Fibroblast of mammary gland (primary cell): Measurements from ENCODE around the gene TCF25.
A peak's percentile ranks its signal among the peaks of the same experiment; 100 is the strongest.
"Not testable (repeated sequence)": the region's sequence is repeated elsewhere in the genome, so short reads cannot be mapped to it uniquely, and the experiment has no call there.

Experiments
- DNase-seq: peaks from one replicate; pipeline ENCODE4 v3.0.0-alpha.2; 2010; ENCODE audit warnings: low read depth
- H3K4me3 ChIP-seq: 2 replicates; pipeline ENCODE4 v1.5.1; 2011; ENCODE audit warnings: low read depth, mild to moderate bottlenecking, low read length, moderate library complexity; ENCODE audit not compliant: control insufficient read depth
- TF ChIP-seq, protein P1 (sequence below): conservative IDR thresholded peaks from 2 replicates; pipeline ENCODE4 v1.5.1; 2011; ENCODE audit warnings: low read depth, low read length, inconsistent platforms; ENCODE audit not compliant: control insufficient read depth, insufficient read depth

The TCF25 gene

DNA sequence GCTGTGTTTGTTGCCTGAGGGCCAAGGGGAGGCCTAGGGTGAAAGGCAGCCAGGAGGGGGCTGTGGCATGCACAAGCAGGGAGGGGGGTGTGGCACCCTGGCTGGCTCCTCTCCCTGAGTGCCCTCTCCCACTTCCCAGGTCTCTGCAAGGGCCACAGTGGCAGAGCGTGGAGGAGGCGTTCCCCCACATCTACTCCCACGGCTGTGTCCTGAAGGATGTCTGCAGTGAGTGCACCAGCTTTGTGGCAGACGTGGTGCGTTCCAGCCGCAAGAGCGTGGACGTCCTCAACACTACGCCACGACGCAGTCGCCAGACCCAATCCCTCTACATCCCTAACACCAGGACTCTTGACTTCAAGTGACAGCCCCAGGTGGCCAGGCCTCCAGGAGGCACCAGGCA is 3.5 kb upstream of the TCF25 start:
- DNase-seq, result no peak
- TF ChIP-seq, protein P1, sequence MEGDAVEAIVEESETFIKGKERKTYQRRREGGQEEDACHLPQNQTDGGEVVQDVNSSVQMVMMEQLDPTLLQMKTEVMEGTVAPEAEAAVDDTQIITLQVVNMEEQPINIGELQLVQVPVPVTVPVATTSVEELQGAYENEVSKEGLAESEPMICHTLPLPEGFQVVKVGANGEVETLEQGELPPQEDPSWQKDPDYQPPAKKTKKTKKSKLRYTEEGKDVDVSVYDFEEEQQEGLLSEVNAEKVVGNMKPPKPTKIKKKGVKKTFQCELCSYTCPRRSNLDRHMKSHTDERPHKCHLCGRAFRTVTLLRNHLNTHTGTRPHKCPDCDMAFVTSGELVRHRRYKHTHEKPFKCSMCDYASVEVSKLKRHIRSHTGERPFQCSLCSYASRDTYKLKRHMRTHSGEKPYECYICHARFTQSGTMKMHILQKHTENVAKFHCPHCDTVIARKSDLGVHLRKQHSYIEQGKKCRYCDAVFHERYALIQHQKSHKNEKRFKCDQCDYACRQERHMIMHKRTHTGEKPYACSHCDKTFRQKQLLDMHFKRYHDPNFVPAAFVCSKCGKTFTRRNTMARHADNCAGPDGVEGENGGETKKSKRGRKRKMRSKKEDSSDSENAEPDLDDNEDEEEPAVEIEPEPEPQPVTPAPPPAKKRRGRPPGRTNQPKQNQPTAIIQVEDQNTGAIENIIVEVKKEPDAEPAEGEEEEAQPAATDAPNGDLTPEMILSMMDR, result no peak
- H3K4me3 ChIP-seq, result no peak overlapping the region

DNA sequence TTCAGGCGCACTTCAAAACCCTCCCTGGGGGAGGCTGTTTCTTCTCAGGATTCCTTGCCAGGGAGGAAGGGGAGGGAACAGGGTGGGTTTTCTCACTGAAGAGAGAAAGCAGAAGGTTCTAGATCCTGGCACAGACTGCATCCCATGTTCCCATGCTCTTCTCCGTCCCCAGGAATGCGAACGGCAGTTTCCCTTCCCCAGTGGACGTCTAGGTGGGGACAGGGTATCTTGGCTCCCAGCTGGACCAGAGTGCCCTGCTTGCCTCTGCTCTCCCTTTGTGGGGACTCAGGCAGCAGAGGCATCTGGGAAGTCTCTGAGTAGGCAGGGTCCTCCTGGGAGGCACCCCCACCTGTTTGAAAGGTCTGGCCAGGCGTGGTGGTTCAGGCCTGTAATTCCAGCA is 3.0 kb upstream of the TCF25 start:
- no peak overlapping the region for H3K4me3 ChIP-seq
- DNase-seq, result no peak
- TF ChIP-seq, protein P1, result no peak

DNA sequence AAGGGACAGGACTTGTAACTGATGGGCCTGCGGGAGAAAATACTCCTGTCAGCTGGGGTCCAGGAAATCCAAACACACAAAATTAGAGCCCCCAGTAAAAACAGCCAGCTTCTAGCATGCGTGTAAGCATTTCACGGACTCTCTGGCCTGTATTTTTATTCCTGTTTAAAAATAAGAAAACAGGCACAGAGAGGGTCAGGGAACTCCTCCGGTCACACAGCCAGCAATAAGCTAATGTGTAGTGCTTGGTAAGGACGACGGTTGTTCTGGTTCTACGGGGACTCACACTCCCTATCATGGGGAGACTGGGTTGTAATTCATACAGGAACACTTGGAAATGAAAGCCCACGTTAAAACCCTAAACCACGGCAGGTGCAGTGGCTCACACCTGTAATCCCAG is 1.5 kb upstream of the TCF25 start:
- no peak overlapping the region for H3K4me3 ChIP-seq
- no peak for DNase-seq
- TF ChIP-seq, protein P1, result no peak

DNA sequence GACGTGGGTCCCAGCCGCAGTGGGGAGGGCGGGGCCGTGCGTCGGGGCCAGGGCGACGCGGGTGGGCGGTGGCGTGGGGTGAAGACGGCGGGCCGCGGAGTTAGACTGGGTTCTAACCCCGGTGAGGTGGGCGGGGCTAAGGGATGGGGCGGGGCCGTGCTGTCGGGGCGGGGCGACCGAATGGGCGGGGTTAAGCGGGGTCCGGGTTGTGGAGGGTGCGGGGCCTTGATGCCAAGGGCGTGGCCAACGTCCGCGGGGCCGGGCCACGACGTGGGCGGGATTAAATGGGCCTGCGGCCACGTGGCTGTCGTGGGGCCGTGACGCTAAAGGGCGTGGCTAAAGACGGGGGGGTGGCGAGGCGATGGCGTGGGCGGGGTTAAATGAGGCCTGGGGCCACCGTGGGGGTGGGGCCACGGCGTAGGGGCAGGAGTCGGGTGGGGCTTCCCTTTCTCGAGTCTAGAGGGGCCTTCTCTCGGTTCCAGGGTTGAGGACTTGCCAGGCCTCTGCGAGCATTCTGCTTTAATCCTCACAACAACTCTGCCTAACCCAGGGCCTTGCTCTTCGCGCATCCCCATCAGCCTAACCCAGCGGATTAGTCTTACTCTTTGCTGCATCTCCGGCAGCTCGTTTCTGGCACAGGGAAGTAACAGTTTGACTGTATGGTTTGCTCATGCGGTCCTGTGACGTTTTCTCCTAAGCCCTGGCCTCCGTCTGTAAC is 739 bp downstream of the TCF25 start:
- peak overlapping the region; percentile 81 for H3K4me3 ChIP-seq
- TF ChIP-seq, protein P1, result no peak
- DNase-seq, result peak; percentile 95

DNA sequence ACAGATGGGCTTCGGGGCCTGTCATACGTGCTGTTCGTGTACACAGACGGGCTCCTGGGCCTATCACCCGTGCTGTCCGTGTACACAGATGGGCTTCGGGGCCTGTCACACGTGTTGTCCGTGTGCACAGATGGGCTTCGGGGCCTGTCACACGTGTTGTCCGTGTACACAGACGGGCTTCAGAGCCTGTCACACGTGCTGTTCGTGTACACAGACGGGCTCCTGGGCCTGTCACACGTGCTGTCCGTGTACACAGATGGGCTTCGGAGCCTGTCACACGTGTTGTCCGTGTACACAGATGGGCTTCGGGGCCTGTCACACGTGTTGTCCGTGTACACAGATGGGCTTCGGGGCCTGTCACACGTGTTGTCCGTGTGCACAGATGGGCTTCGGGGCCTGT is 5.7 kb downstream of the TCF25 start:
- H3K4me3 ChIP-seq, DNase-seq: not testable (repeated sequence)

DNA sequence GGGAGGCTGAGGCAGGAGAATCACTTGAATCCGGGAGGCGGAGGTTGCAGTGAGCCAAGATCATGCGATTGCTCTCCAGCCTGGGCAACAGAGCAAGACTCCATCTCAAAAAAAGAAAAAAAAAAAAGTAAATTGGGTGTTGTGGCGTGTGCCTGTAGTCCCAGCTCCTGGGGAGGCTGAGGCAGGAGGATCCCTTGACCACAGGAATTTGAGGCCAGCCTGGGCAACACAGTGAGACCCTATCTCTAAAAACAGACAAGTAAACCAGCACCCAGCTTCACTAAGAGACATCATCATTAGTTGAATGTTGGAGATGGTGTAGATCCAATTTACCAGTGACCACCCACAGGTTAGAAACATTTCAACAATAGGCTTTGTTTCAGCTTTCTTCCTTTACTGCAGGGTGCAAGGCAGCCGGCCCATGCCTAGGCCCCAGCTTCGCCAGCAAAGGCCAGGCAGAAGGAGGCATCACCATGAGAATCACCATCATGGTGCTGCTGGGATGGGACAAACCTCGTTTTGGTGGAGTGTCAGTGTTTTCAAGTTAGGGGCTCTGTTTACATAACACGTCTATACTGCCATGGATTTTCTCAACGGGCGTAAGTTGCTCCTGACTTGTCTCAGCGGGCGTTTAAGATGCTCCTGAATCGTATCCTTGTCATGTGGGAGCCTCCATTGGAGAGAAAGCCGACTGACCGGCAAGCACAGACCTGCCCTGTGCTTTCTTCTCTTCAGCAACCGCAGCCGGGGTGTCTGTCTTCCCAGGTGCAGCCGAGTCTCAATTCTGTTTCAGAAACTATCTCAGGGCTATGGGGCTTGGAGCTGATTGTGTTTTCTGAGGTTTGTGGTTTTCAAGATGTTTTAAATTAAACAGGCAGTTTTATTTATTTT is 7.3 kb downstream of the TCF25 start:
- no peak overlapping the region for H3K4me3 ChIP-seq
- TF ChIP-seq, protein P1, result no peak
- no peak for DNase-seq

DNA sequence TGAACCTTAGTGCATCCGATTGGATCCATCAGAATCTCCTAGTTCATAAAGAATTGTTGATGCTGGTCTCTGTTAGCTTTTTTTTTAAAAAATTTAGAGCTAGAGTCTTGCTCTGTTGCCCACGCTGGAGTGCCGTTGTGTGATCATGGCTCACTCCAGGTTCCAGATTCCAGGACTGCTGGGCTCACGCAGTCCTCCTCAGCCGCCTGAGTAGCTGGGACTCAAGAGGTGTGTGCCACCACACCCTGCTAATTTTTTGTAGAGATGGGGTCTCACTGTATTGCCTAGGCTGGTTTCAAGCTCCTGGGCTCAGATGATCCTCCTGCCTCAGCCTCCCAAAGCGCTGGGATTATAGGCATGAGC is 8.0 kb downstream of the TCF25 start:
- no peak for DNase-seq
- no peak overlapping the region for H3K4me3 ChIP-seq
- TF ChIP-seq, protein P1, result no peak
